Hematopoietic multipotent progenitor cell treated with erythropoietin and hydrocortisone succinate and interleukin-3 and kit ligand, for 4 days (in vitro differentiated cells): ENCODE results near the gene EXOC3.
"Not testable (repeated sequence)": the region's sequence is repeated elsewhere in the genome, so short reads cannot be mapped to it uniquely, and the experiment has no call there.

Experiments
- DNase-seq: peaks from one replicate; pipeline ENCODE4 v3.0.0-alpha.2; 2015

Gene EXOC3

GRCh38 chr5:507986-508575 lies 65.1 kb downstream of the EXOC3 start:
- DNase-seq: not testable (repeated sequence)

DNA sequence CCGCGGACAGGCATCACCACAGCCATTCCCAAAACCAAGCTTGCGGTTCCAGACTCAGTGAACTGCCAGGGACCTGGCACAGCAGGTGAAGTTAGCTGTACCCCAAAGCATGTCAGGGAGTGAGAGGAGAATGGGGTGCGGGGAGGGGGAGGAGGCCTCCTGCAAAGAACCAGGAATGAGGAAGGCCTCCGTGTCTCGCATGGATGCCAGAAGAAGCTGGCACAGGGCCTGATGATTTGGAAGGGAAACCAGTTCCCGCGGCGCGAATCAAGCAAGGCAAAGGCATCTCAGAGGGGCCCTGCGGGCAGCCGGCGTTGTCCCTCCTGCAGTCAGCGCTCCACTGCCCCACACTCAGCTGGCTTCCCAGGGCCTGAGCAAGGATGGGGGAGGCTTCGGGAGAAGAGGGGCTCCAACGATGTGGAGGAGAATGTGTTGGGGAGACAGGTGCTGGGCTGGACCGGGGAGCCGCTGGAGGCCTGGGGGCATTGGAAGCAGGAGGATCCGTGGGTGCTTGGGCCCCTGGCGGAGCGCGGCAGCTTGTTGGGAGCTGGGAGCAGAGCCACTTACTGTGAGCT lies 66.7 kb downstream of the EXOC3 start:
- no peak for DNase-seq

DNA sequence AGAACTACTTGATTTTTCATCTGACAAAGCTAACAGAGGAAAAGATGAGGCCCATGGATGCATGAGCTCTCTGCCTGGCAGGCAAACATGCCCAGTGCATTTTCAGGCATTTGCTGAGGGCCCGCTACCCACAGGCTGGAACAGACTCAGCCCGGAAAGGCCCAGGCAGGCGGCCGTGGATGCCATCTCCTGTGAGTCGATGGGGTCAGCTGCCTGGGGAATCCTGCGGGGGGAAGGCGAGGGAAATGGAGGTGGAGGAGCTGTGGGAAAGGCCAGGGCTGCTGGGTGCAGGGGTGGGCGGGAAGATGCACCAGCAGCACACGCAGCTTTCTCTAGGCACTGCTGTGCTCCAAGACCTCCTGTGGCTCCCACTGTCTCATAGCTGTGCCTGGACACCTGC lies 67.5 kb downstream of the EXOC3 start:
- no peak for DNase-seq

DNA sequence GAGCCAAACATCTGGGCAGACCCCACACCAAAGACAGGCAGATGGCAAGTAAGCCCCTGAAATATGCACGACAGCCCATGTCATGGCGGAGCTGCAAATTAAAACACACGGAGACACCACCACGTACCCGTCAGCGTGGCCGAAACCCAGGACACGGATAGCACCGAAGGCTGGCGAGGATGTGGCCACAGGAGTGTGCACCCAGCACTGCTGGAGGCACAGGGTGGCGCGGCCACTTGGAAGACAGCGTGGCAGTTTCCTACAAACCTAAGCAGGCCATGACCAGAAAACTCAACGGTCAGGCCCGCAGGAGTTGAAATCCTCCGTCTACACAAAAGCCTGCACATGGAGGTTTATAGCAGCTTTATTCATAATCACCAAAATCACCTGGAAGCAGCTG lies 68.5 kb downstream of the EXOC3 start:
- no peak for DNase-seq

DNA sequence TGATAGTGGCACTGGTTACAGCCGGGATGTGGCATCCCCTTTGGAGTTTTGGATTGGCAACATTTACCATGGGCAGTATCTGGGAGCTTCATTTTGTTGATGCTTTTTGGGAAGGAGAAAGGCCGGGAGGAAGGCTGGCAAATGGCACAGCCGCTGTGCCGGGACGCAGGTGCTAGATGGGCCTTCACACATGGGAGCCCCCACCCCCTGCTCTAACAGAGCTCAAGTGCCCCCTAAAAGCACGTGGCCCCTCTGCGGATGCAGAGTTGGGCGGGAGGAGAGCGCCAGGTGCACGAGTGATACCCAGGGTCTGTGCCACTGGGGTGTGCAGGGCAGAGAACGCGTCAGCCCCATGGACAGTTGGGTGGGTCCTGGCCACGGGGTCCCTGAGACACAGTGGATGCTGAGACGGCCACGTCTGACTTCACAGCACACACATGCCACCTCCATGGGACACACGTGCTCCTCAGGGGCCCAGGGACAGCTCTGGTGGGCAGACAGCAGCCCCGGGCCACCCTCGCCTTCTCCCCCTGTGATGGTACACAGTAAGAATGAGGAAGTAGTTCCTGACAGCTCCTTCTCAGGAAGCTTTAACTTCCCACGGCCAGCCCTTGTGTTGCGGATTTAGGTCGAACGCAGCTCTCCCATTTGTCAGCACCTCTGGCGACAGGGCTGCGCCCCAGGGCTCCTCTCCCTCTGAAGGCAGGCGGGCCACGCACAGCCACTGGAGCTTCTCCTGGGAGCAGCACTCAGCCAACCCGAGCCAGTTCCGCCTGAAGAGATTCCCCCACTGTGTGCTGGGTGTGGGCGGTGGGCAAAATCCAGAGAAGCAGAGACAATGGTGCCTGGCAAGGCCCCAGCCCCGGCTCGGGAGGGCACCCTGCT lies 70.5 kb downstream of the EXOC3 start:
- no peak for DNase-seq

DNA sequence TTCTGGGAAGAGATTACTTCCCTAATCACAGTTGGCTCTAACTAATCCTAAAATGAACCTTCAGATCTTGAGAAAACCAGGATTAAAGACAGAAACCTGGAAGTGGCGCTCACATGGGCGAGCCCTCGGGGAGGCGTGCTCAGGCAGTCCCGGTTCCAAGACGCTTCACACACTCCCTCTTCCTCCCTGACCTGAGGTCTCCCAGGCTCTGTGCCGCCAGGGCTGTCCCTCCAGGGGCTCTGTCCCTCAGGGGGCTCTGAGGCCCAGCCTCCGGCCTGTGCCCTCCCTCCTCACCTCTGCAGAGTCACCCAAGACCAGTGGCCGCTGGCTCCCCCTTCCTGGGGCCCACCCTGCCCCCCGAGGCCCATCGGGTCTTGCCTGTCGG lies 71.1 kb downstream of the EXOC3 start:
- DNase-seq: no peak

DNA sequence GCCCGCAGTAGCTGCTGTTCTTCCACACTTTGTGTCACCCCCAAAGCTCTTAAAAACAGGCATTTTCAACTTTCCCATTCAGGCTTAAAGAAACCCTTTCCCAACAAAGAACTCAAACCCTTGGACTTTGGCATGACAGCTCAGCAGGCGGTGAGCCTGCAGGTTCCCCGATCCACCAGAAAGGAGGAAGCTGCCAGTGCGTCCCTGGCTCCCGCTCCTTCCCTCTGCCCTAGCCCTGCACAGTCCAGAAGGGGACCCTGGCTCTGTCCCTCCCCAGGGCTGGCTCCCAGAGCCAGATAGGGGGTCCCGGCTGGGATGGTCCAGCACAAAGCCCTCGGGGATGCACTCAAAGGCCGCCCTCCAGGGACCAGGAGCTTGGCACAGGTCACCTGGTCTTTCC lies 71.7 kb downstream of the EXOC3 start:
- no peak for DNase-seq

DNA sequence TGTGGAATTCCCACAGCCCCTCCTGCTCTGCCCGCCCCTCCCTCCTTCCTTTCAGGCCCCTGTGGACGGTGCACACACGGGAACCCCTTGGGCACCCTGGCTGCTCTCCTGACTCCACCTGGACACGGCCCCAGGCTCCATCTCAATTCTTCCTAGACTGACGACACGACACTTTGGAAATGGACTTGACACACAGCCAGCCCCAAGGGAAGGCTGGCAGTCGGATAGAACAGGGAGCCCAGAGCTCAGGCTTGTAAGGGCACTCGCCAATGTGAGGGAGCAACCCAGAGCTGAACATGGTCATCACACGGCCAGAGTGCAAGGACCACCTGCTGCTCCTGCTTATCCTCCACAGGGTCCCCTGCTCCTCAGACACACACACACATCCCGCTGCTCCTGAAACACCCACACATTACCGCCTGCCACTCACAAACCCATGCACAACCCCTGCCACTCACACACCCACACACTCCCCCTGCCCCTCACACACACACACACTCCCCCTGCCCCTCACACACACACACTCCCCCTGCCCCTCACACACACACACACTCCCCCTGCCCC lies 72.4 kb downstream of the EXOC3 start:
- no peak for DNase-seq

GRCh38 chr5:516338-516925 lies 73.5 kb downstream of the EXOC3 start:
- no peak for DNase-seq
